ENCODE measurements around the gene RPS6KB2.

Gene RPS6KB2

DNA sequence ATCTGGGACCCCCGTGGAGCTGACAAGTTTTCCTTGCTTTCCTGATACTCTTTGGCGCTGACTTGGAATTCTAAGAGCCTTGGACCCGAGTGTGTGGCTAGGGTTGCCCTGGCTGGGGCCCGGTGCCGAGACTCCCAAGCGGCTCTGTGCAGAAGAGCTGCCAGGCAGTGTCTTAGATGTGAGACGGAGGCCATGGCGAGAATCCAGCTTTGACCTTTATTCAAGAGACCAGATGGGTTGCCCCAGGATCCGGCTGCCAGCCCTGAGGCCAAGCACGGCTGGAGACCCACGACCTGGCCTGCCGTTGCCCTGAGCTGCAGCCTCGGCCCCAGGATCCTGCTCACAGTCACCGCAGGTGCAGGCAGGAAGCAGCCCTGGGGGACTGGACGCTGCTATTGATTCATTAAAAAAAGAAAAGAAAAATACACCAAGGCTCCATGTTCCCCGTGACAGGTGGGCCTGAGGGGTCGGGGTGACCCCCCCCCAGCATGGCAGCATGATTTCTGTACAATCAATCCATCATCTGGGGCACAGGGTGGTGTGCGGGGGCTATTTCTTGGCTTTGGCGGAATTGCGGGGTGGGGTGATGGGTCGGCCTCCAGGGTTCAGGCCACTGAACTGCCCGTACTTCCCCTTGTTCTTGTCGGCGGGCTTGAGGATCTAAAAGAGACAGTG, 30.2 kb upstream of the RPS6KB2 start:
- no peaks in the 10 kb centered on the region for H4K20me1 ChIP-seq (ENCODE audit: insufficient read depth, low read length)
- TF ChIP-seq EZH2 (optimal IDR thresholded peaks at IDR 0.05; ENCODE audit: low read depth, low read length) (no peak), EZH2phosphoT487 (IDR thresholded peaks at IDR 0.05; ENCODE audit: low read length) (no peak)
- TF ChIP-seq, protein P1, sequence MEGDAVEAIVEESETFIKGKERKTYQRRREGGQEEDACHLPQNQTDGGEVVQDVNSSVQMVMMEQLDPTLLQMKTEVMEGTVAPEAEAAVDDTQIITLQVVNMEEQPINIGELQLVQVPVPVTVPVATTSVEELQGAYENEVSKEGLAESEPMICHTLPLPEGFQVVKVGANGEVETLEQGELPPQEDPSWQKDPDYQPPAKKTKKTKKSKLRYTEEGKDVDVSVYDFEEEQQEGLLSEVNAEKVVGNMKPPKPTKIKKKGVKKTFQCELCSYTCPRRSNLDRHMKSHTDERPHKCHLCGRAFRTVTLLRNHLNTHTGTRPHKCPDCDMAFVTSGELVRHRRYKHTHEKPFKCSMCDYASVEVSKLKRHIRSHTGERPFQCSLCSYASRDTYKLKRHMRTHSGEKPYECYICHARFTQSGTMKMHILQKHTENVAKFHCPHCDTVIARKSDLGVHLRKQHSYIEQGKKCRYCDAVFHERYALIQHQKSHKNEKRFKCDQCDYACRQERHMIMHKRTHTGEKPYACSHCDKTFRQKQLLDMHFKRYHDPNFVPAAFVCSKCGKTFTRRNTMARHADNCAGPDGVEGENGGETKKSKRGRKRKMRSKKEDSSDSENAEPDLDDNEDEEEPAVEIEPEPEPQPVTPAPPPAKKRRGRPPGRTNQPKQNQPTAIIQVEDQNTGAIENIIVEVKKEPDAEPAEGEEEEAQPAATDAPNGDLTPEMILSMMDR (IDR thresholded peaks at IDR 0.05; ENCODE audit: low read length), result no peak
- H3K9ac ChIP-seq (ENCODE audit: low read length), result no peak overlapping the region
- DNase-seq, result no peak
- H3K9me3 ChIP-seq (replicated peaks; ENCODE audit: insufficient read depth, low read length), result no peaks in the 10 kb centered on the region
- peaks cover 73% of the 10 kb centered on the region for H3K79me2 ChIP-seq (ENCODE audit: low read length)
- H2AFZ ChIP-seq (ENCODE audit: low read length), result no peak overlapping the region
- H3K4me3 ChIP-seq (ENCODE audit: low read length), result no peak overlapping the region
- H3K27ac ChIP-seq (ENCODE audit: low read length), result no peak overlapping the region
- peaks cover 16% of the 10 kb centered on the region; the same call in 1 of the 2 replicates for H3K4me1 ChIP-seq (ENCODE audit: low read length)
- no peaks in the 10 kb centered on the region for H3K9me2 ChIP-seq (replicated peaks; ENCODE audit: insufficient read depth, low read length)
- no peaks in the 10 kb centered on the region for H3K27me3 ChIP-seq (replicated peaks; ENCODE audit: insufficient read depth, low read length)
- H3F3A ChIP-seq (ENCODE audit: insufficient read depth, low read length), result peaks cover 9% of the 10 kb centered on the region; the same call in 1 of the 2 replicates
- no peaks in the 10 kb centered on the region for H3K36me3 ChIP-seq (replicated peaks; ENCODE audit: insufficient read depth, low read length)
- no peak overlapping the region for H3K4me2 ChIP-seq (ENCODE audit: low read depth, low read length)

DNA sequence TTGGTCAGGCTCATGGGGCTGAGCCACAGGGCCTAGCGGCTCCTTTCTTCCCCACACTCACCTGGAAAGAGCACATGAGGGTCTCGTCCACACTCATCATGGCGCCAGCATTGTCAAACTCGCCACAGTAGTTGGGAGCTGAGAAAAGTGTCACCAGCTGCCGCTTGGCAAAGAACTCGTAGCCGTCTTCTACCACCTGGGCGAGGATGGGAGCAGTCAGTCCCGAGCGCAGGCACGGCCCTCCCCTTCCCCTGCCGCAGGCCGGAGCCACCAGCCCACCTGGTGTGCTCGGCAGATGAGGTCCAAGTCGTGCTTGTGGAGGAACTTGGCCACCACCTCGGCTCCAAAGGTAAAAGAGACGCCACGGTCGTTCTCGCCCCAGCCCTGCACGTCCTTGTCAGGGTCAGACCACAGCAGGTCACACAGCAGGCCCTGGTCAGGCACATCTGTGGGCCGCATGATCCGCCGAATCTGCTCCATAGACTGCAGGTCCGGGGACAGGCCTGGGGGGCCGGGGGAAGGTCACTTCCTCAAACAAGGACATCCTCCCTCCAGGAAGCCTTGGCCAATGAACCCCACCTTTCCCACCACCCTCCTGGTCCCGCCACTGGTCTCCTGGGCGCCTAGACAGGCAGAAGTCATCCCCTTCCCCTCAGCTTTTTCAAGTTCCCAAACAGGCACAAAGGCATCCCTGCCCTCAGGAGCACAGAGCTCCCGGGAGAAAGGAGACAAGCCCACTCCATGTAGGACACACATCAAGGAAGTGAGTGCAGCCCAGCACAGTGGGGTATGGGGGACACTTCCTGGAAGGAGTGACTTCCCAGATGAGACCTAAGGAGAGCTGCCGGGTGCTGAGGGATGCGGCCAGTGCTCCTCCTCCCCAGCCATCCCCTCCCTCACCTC, 29.4 kb upstream of the RPS6KB2 start:
- TF ChIP-seq EZH2phosphoT487 (IDR thresholded peaks at IDR 0.05; ENCODE audit: low read length), result no peak
- TF ChIP-seq, protein P1 (IDR thresholded peaks at IDR 0.05; ENCODE audit: low read length), result no peak
- TF ChIP-seq EZH2 (optimal IDR thresholded peaks at IDR 0.05; ENCODE audit: low read depth, low read length), result no peak
- Histone ChIP-seq H3K36me3 (replicated peaks; ENCODE audit: insufficient read depth, low read length) (no peaks in the 10 kb centered on the region), H3K27ac (ENCODE audit: low read length) (no peak overlapping the region)

GRCh38 chr11:67400251-67400941, 27.9 kb upstream of the RPS6KB2 start:
- DNase-seq, result no peak
- TF ChIP-seq EZH2 (optimal IDR thresholded peaks at IDR 0.05; ENCODE audit: low read depth, low read length) (no peak), EZH2phosphoT487 (IDR thresholded peaks at IDR 0.05; ENCODE audit: low read length) (no peak)
- TF ChIP-seq, protein P1 (IDR thresholded peaks at IDR 0.05; ENCODE audit: low read length), result no peak
- Histone ChIP-seq H3K9ac (ENCODE audit: low read length) (peak overlapping the region; percentile 92), H3K36me3 (replicated peaks; ENCODE audit: insufficient read depth, low read length) (no peaks in the 10 kb centered on the region), H3F3A (ENCODE audit: insufficient read depth, low read length) (peaks cover 9% of the 10 kb centered on the region; the same call in 1 of the 2 replicates), H3K4me3 (ENCODE audit: low read length) (peak overlapping the region; percentile 96), H4K20me1 (ENCODE audit: insufficient read depth, low read length) (no peaks in the 10 kb centered on the region), H3K27me3 (replicated peaks; ENCODE audit: insufficient read depth, low read length) (no peaks in the 10 kb centered on the region), H2AFZ (ENCODE audit: low read length) (no peak overlapping the region), H3K4me1 (ENCODE audit: low read length) (peaks cover 13% of the 10 kb centered on the region; the same call in 1 of the 2 replicates), H3K79me2 (ENCODE audit: low read length) (peaks cover 57% of the 10 kb centered on the region), H3K9me2 (replicated peaks; ENCODE audit: insufficient read depth, low read length) (no peaks in the 10 kb centered on the region), H3K9me3 (replicated peaks; ENCODE audit: insufficient read depth, low read length) (no peaks in the 10 kb centered on the region), H3K27ac (ENCODE audit: low read length) (no peak overlapping the region; the same call in 1 of the 2 replicates), H3K4me2 (ENCODE audit: low read depth, low read length) (peak overlapping the region; percentile 92)

More for the DNA sequence above, 29.4 kb upstream of the RPS6KB2 start:
- Histone ChIP-seq H3K27me3 (replicated peaks; ENCODE audit: insufficient read depth, low read length) (no peaks in the 10 kb centered on the region), H3K9ac (ENCODE audit: low read length) (no peak overlapping the region), H3K4me3 (ENCODE audit: low read length) (no peak overlapping the region), H3K4me1 (ENCODE audit: low read length) (peaks cover 13% of the 10 kb centered on the region; the same call in 1 of the 2 replicates), H3K9me2 (replicated peaks; ENCODE audit: insufficient read depth, low read length) (no peaks in the 10 kb centered on the region), H3K4me2 (ENCODE audit: low read depth, low read length) (no peak overlapping the region), H3F3A (ENCODE audit: insufficient read depth, low read length) (peaks cover 9% of the 10 kb centered on the region; the same call in 1 of the 2 replicates), H3K79me2 (ENCODE audit: low read length) (peaks cover 65% of the 10 kb centered on the region), H3K9me3 (replicated peaks; ENCODE audit: insufficient read depth, low read length) (no peaks in the 10 kb centered on the region), H2AFZ (ENCODE audit: low read length) (no peak overlapping the region), H4K20me1 (ENCODE audit: insufficient read depth, low read length) (no peaks in the 10 kb centered on the region)
- DNase-seq, result no peak
